ENCODE measurements around the gene FABP7. TPM values are rescaled to one million over a fixed set of nuclear protein-coding genes. Genes with fewer than 3 reads are reported as not detected.

The FABP7 gene
- total RNA-seq, 1 experiment from 2014 or later = not detected

Other genes starting within 250 kb of the FABP7 start
- 3.1 and 5.2 TPM in 2 replicates for gene PKIB, start 169.3 kb upstream of the FABP7 start, total RNA-seq (2014; rRNA removed; shearing (Covaris generic))
- 12.9 and 15.5 TPM in 2 replicates for gene SMPDL3A, start 9.5 kb downstream of the FABP7 start, total RNA-seq (2014; rRNA removed; shearing (Covaris generic))
- gene CLVS2, start 216.5 kb downstream of the FABP7 start, total RNA-seq (2014; rRNA removed; shearing (Covaris generic)) = 0.04 TPM in 1 of 2 replicates, not detected in the other

All from H4 (cell line).